K562 (cell line): Measurements from ENCODE around the gene MAML3. TPM values are rescaled to one million over a fixed set of nuclear protein-coding genes. Genes with fewer than 3 reads are reported as not detected.

ENCODE experiments used
- ARID3B ChIP-seq: fragments of 250-450 bp; sonication (Bioruptor Pico); IDR thresholded peaks from 2 replicates; pipeline ENCODE4 v1.4.0; 2020; ENCODE audit warnings: borderline replicate concordance
- DNMT1 ChIP-seq: fragments of 450-650 bp; IDR thresholded peaks from 2 replicates; pipeline ENCODE4 v1.6.1; 2016; ENCODE audit warnings: antibody characterized with exemption, mild to moderate bottlenecking
- FOSL1 ChIP-seq: fragments of 200-800 bp; sonication (Bioruptor generic); conservative IDR thresholded peaks from 2 replicates; pipeline ENCODE4 v1.6.1; 2016; ENCODE audit warnings: missing genetic modification characterization, missing compliant biosample characterization
- KHSRP ChIP-seq: fragments of 450-650 bp; IDR thresholded peaks from 2 replicates; pipeline ENCODE4 v1.6.1; 2017
- MAFG ChIP-seq: fragments of 450-650 bp; conservative IDR thresholded peaks from 2 replicates; pipeline ENCODE4 v1.6.1; 2016; ENCODE audit warnings: missing genetic modification characterization, missing compliant biosample characterization
- NRF1 ChIP-seq, 2 experiments: fragments of 450-650 bp; IDR thresholded peaks in 1 of 2; conservative IDR thresholded peaks in 1 of 2; 2 replicates each; pipeline ENCODE4 v1.6.1; 2014; ENCODE audit warnings: mild to moderate bottlenecking in 2 of 2
- PHF20 ChIP-seq: fragments of 450-650 bp; IDR thresholded peaks from 2 replicates; pipeline ENCODE4 v1.6.1; 2018; ENCODE audit not compliant: partially characterized antibody
- PRDM10 ChIP-seq: fragments of 450-650 bp; IDR thresholded peaks from 2 replicates; pipeline ENCODE4 v1.6.1; 2018; ENCODE audit not compliant: partially characterized antibody
- SNAPC5 ChIP-seq: fragments of 250-450 bp; sonication (Bioruptor Pico); IDR thresholded peaks from 2 replicates; pipeline ENCODE4 v1.8.0; 2021; ENCODE audit warnings: moderate library complexity, mild to moderate bottlenecking, inconsistent platforms
- SRSF1 ChIP-seq: fragments of 200-400 bp; formaldehyde crosslinking; IDR thresholded peaks from 2 replicates; pipeline ENCODE4 v1.6.1; 2017; ENCODE audit warnings: mild to moderate bottlenecking, low read depth, low read length, moderate library complexity
- SRSF7 ChIP-seq: fragments of 200-400 bp; formaldehyde crosslinking; optimal IDR thresholded peaks from 2 replicates; pipeline ENCODE3; 2017; ENCODE audit warnings: mild to moderate bottlenecking, low read depth, low read length
- ZBTB5 ChIP-seq: fragments of 450-650 bp; IDR thresholded peaks from 2 replicates; pipeline ENCODE4 v1.6.1; 2017; ENCODE audit warnings: antibody characterized with exemption
- ZNF280A ChIP-seq: fragments of 450-650 bp; IDR thresholded peaks from 2 replicates; pipeline ENCODE4 v1.6.1; 2018; ENCODE audit warnings: mild to moderate bottlenecking, low read depth; ENCODE audit not compliant: partially characterized antibody
- ZNF398 ChIP-seq: fragments of 250-450 bp; sonication (Bioruptor Pico); IDR thresholded peaks from 2 replicates; pipeline ENCODE4 v1.8.0; 2021; ENCODE audit warnings: moderate library complexity, mild to moderate bottlenecking, inconsistent platforms
- ZNF644 ChIP-seq: fragments of 200-800 bp; sonication (Bioruptor generic); IDR thresholded peaks from 2 replicates; pipeline ENCODE4 v1.6.1; 2016; ENCODE audit warnings: low read depth, missing genetic modification characterization, missing compliant biosample characterization
- polyA plus RNA-seq, 8 experiments: library from polyadenylated mRNA; depleted of rRNA in 4 of 8; stranded (reverse) in 5 of 8; unstranded in 3 of 8; fragments of >200 nt; fragmentation: Nextera tagmentation in 2 of 8; fragmentation: Illumina TruSeq in 1 of 8; extraction: Ambion mirVana in 2 of 8; extraction: Trizol in 1 of 8; gene quantifications; 2 replicates each; pipeline versions ENCODE4 v1.2.1 to v1.2.3, GENCODE V29; 2011 to 2014; ENCODE audit warnings: inconsistent platforms in 1 of 8, missing spikeins in 1 of 8
- total RNA-seq, 7 experiments: library from RNA; depleted of rRNA in 6 of 7; stranded (reverse); fragments of >200 nt in 6 of 7; fragmentation: Illumina TruSeq in 2 of 7; extraction: Trizol in 2 of 7; gene quantifications; 2 replicates each; pipeline versions ENCODE4 v1.2.1 to v1.2.3, GENCODE V29; 2011 to 2021; ENCODE audit warnings: low replicate concordance in 1 of 7

The MAML3 gene
- total and polyA plus RNA-seq, 9 of the 15 experiments (the other 6 are each of a cell fraction or from before 2014, with no cell fraction given) = 0.01 to 0.55 (median 0.25) TPM

- no peak for TF ChIP-seq ARID3B (CRISPR knock-in tag)
- TF ChIP-seq ZNF398 = no peak
- TF ChIP-seq SNAPC5 (CRISPR knock-in tag) = no peak
- TF ChIP-seq PHF20 = peak; percentile 17
- no peak for TF ChIP-seq MAFG
- no peak for TF ChIP-seq SRSF7
- TF ChIP-seq ZNF280A = no peak
- 0 out of 2 replicates have a peak, but pooled peaks have one; percentile 32 for TF ChIP-seq FOSL1 (tag)
- 0 out of 2 replicates have a peak, but pooled peaks have one; percentile 67 for TF ChIP-seq ZNF644 (tag)
- no peak for TF ChIP-seq KHSRP
- no peak for TF ChIP-seq DNMT1
- TF ChIP-seq SRSF1 = no peak
- peak; percentile 91 to 92 for TF ChIP-seq NRF1 (conservative IDR thresholded peaks at IDR 0.05 in 1 of 2, IDR thresholded peaks at IDR 0.05 in 1 of 2)
- TF ChIP-seq PRDM10 = no peak
- no peak for TF ChIP-seq ZBTB5
These were observed at the start of gene MAML3 (continued) for GRCh38 chr4:140153718-140154571.
